ENCODE results near the gene DLK2. TPM values are rescaled to one million over a fixed set of nuclear protein-coding genes. Genes with fewer than 3 reads are reported as not detected.

The DLK2 gene
- total and polyA plus RNA-seq, 2 donors, result 1.5 to 10.0 TPM

DNA sequence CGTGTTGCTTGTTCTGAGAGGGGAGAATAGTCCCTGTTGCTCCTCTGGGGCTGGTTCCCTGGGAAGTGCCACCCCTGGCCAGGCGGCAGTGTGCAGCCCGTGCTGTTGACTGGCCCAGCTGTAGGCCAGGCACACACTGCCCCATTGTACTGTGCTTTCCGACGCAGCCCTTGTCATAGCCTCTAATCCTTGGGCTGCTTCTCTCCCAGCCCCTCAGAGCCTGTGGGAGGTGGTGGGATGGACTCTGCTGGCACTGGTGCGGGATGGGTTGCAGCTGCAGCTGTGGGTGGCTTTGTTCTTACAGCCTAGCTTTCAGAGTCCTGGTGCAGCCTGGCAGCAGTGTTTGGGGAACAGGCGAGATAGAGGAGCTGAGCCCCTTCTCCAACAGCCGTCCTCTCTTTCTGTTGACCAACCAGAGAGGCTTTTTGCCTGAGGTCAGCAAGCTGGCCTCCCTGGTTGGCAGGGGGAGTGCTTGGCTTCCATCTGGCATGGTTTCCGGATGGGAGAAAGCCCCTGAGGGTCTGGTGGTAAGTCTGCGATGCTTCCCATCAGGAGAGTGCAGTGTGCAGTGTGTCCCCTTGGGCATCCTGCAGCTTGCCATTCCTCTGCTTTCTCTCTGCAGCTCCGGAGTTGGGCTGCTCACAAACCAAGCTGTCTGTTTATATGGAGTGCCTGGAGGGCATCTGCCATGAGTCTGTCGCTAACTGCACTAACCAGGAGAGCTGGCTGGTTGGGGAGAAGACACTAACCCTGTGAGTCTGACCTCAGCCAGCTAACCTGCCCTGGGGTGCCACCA is 34.1 kb upstream of the DLK2 start:
- DNase-seq (ENCODE audit: low read depth in 6 of 9, low spot score in 9 of 9), result no peak
- Histone ChIP-seq H3K4me3 (ENCODE audit: low read length in 2 of 2) (no peak overlapping the region), H3K27ac (ENCODE audit: low read depth in 1 of 2, low read length in 1 of 2) (no peak overlapping the region), H3K36me3 (ENCODE audit: control insufficient read depth in 2 of 2, insufficient read depth in 2 of 2, low read length in 1 of 2) (peaks cover 11 to 16% of the 10 kb centered on the region in 2 donors), H3K9me3 (ENCODE audit: control insufficient read depth in 2 of 2, insufficient read depth in 1 of 2, low read length in 1 of 2) (no peaks in the 10 kb centered on the region), H3K27me3 (ENCODE audit: control insufficient read depth in 2 of 2, insufficient read depth in 1 of 2, low read length in 1 of 2) (no peaks in the 10 kb centered on the region), H3K4me1 (ENCODE audit: control insufficient read depth in 2 of 2, insufficient read depth in 2 of 2, low read length in 2 of 2) (peaks cover 0 to 4% of the 10 kb centered on the region in 2 donors)
- WGBS, result 96% methylated on average over 12 of the region's 12 CpGs

DNA sequence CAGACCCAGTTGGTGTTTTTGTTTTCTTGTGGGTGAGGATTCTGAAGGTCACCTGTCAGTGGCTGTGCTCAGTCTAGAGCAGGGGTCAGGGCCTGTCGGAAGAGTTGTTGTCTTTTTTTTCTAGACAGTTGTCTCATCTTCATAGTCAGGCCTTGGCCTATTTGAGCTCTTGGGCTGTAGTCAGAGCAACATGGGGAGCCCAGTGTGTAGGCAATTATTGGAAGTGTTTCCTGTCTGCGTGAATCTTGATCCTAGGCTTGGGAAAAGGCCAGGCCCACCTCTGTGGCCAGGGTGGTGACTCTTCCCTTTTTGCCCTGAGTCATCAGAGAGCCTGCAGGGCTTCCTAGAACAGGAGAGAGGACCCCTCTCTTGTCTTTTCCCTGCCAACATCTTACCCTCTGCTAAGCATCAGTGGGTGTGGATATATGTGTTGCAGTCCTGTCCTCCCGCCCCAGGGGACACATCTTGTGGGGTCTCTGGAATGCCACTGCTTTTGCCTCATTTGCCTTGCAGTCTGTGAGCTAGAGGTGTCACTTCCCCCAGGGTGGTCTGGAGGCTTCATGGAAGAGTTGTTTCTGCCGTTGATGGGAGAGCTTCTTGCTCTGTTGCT is 33.4 kb upstream of the DLK2 start:
- WGBS, result 92% methylated on average over 4 of the region's 4 CpGs
- Histone ChIP-seq H3K4me1 (ENCODE audit: control insufficient read depth in 2 of 2, insufficient read depth in 2 of 2, low read length in 2 of 2) (peaks cover 0 to 4% of the 10 kb centered on the region in 2 donors), H3K27ac (ENCODE audit: low read depth in 1 of 2, low read length in 1 of 2) (no peak overlapping the region), H3K4me3 (ENCODE audit: low read length in 2 of 2) (no peak overlapping the region), H3K27me3 (ENCODE audit: control insufficient read depth in 2 of 2, insufficient read depth in 1 of 2, low read length in 1 of 2) (no peaks in the 10 kb centered on the region), H3K9me3 (ENCODE audit: control insufficient read depth in 2 of 2, insufficient read depth in 1 of 2, low read length in 1 of 2) (no peaks in the 10 kb centered on the region), H3K36me3 (ENCODE audit: control insufficient read depth in 2 of 2, insufficient read depth in 2 of 2, low read length in 1 of 2) (peaks cover 12 to 16% of the 10 kb centered on the region in 2 donors)
- DNase-seq (ENCODE audit: low read depth in 6 of 9, low spot score in 9 of 9), result no peak

DNA sequence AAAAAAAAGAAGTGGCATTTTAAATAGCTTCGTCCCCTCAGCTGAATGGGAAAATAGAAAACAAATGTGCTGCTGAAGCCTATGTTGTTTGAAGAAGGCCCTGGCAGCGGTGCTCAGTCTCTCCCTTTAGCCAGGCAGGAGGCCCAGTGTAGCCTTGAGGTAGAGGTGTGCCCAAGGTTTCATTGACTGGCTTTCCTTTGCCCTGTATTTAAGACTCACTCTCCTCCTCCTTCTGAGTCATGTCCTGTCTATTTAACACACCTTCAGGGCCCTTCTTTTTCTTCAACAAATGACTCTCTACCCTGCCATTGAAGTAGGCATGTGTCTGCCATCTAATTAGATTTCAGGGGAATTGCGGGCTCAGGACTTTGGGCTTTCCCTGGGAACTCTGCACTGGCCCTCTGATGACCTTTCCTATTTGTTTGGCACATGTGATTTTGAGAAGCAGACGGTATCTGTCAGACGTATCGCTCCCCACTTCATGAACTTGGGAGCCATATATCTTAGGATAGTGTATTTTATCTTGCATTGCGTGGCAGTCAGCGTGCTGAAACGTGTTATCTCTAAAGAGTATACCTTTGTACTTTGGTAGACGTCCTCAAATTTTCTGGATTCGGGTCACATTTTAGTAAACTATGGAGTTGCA is 26.4 kb upstream of the DLK2 start:
- DNase-seq (ENCODE audit: low read depth in 6 of 9, low spot score in 9 of 9), result no peak
- H3K27ac ChIP-seq (ENCODE audit: low read depth in 1 of 2, low read length in 1 of 2), result peak overlapping the region in 1 of 2 donors; percentile 11
- H3K36me3 ChIP-seq (ENCODE audit: control insufficient read depth in 2 of 2, insufficient read depth in 2 of 2, low read length in 1 of 2), result peaks cover 4 to 7% of the 10 kb centered on the region in 2 donors
- H3K4me1 ChIP-seq (ENCODE audit: control insufficient read depth in 2 of 2, insufficient read depth in 2 of 2, low read length in 2 of 2), result peaks cover 6 to 15% of the 10 kb centered on the region in 2 donors
- no peaks in the 10 kb centered on the region for H3K9me3 ChIP-seq (ENCODE audit: control insufficient read depth in 2 of 2, insufficient read depth in 1 of 2, low read length in 1 of 2)
- 98% methylated on average over 11 of the region's 11 CpGs for WGBS
- H3K4me3 ChIP-seq (ENCODE audit: low read length in 2 of 2), result no peak overlapping the region
- H3K27me3 ChIP-seq (ENCODE audit: control insufficient read depth in 2 of 2, insufficient read depth in 1 of 2, low read length in 1 of 2), result no peaks in the 10 kb centered on the region

DNA sequence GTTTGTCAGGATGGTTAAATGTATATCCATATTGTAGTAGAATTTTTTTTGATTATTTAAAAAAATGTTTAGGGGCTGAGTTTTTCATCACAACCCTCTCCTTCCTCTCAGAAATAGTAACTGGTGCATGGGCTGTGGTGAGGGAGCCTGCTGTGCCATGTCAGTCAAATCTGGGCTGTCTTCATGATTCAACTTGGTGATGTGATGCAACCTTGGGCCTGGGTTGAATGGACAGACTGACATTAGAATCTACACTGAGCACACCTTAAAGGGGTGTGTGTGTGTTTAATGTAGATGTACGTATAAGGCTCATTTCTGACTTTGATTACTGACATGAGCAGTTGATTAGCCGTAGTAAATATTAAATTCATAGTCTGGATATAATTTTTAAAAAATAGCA is 25.7 kb upstream of the DLK2 start:
- Histone ChIP-seq H3K9me3 (ENCODE audit: control insufficient read depth in 2 of 2, insufficient read depth in 1 of 2, low read length in 1 of 2) (no peaks in the 10 kb centered on the region), H3K27me3 (ENCODE audit: control insufficient read depth in 2 of 2, insufficient read depth in 1 of 2, low read length in 1 of 2) (no peaks in the 10 kb centered on the region), H3K4me1 (ENCODE audit: control insufficient read depth in 2 of 2, insufficient read depth in 2 of 2, low read length in 2 of 2) (peaks cover 6 to 16% of the 10 kb centered on the region in 2 donors), H3K4me3 (ENCODE audit: low read length in 2 of 2) (no peak overlapping the region), H3K27ac (ENCODE audit: low read depth in 1 of 2, low read length in 1 of 2) (no peak overlapping the region), H3K36me3 (ENCODE audit: control insufficient read depth in 2 of 2, insufficient read depth in 2 of 2, low read length in 1 of 2) (peaks cover 4 to 7% of the 10 kb centered on the region in 2 donors)
- no peak for DNase-seq (ENCODE audit: low read depth in 6 of 9, low spot score in 9 of 9)
- WGBS, result 98% methylated on average over 2 of the region's 2 CpGs

DNA sequence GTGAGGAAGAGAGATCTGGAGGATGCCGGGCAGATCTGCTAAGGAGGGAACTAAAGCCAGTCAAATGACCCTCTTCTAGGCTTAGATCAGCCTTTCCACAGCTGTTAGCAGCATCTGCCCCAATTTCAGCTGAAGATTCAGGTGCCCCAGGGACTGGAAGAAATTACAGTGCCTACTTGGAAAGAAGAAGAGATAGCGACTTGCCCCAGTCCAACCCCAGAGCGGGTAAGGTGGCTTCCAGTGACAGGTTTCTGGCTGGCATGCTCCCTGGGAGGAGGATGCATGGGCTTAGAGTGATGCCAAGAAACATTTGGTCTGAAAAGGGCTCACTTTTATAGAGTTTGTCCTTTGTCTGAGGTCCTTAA is 22.6 kb upstream of the DLK2 start:
- Histone ChIP-seq H3K27ac (ENCODE audit: low read depth in 1 of 2, low read length in 1 of 2) (peak overlapping the region; percentile 46 to 85), H3K27me3 (ENCODE audit: control insufficient read depth in 2 of 2, insufficient read depth in 1 of 2, low read length in 1 of 2) (no peaks in the 10 kb centered on the region), H3K4me1 (ENCODE audit: control insufficient read depth in 2 of 2, insufficient read depth in 2 of 2, low read length in 2 of 2) (peaks cover 6 to 16% of the 10 kb centered on the region in 2 donors), H3K36me3 (ENCODE audit: control insufficient read depth in 2 of 2, insufficient read depth in 2 of 2, low read length in 1 of 2) (peaks cover 0 to 5% of the 10 kb centered on the region in 2 donors), H3K9me3 (ENCODE audit: control insufficient read depth in 2 of 2, insufficient read depth in 1 of 2, low read length in 1 of 2) (no peaks in the 10 kb centered on the region), H3K4me3 (ENCODE audit: low read length in 2 of 2) (peak overlapping the region; percentile 75 to 85)
- WGBS, result 37% methylated on average over 3 of the region's 3 CpGs
- peak in 2 of 9 donors; percentile 19 to 39 for DNase-seq (ENCODE audit: low read depth in 6 of 9, low spot score in 9 of 9)

DNA sequence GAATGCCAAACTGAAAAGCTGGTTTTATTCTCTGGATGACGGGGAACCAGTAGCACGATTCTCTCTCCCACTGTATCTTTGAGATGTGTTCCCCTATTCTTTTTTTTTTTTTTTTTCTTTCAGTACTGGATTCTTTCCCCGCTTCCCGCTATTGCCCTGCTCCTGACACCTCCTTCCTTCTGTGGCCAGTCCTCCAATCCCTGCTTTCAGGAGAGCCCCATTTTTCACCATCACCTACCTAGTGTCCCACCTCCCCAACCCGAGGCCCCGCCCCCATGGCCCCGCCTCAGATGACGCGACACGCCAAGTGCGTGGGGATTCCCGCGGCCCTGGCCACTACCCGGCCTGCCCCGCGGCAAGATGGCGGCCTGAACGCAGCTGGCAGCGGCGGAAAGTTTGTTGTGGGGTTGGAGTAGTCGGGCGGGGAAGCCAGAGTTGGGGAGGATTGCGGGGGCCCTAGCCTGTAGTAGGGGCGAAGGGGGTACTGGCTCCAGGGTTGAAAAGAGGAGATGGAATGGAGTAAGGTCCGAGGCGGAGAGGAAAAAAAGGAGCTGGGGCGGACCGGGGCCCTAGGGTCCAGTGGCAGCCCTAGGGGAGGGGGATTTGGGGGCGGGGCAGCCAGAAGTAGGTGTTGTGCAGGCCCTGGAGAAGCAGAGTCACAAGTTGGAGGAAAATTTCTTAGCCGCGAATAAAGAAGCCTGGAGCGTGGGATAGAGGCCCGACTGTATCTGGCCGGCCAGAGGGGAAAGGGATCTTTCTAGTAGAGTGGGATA is 22.1 kb upstream of the DLK2 start, which contains the start of gene TJAP1:
Gene TJAP1 (plus strand): TSS at position 336 of the 773 bp plus-strand sequence. CDS start 21,432 bp downstream, outside the sequence.
- Histone ChIP-seq H3K9me3 (ENCODE audit: control insufficient read depth in 2 of 2, insufficient read depth in 1 of 2, low read length in 1 of 2) (no peaks in the 10 kb centered on the region), H3K27me3 (ENCODE audit: control insufficient read depth in 2 of 2, insufficient read depth in 1 of 2, low read length in 1 of 2) (peaks cover 0 to 1% of the 10 kb centered on the region in 2 donors), H3K27ac (ENCODE audit: low read depth in 1 of 2, low read length in 1 of 2) (peak within 1 kb of the TSS; percentile 85 to 87), H3K4me3 (ENCODE audit: low read length in 2 of 2) (peak within 1 kb of the TSS; percentile 75 to 85), H3K4me1 (ENCODE audit: control insufficient read depth in 2 of 2, insufficient read depth in 2 of 2, low read length in 2 of 2) (peaks cover 6 to 16% of the 10 kb centered on the region in 2 donors), H3K36me3 (ENCODE audit: control insufficient read depth in 2 of 2, insufficient read depth in 2 of 2, low read length in 1 of 2) (peaks cover 0 to 5% of the 10 kb centered on the region in 2 donors)
- 2% methylated on average over 34 of the region's 34 CpGs for WGBS
- DNase-seq (ENCODE audit: low read depth in 6 of 9, low spot score in 9 of 9), result peak; percentile 60 to 93 (median 83)

DNA sequence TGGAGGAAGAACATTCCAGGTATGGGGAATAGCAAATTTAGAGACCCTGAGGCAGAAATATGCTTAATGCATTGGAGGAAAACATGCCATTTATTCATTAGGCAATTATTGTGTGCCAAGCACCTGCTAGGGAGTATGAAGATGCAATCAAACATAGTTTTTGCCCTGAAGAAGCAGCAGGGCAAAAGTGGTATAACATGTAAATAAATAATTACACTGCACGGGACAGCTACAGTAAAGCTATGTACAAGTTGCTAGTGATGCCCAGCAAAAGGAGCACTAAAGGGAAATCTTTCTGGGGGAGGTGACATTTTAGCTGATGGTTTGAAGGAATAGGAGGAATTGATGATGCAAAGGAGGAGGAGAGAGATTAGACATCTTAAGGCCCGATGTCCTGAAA is 21.4 kb upstream of the DLK2 start:
- Histone ChIP-seq H3K27me3 (ENCODE audit: control insufficient read depth in 2 of 2, insufficient read depth in 1 of 2, low read length in 1 of 2) (peaks cover 0 to 2% of the 10 kb centered on the region in 2 donors), H3K4me3 (ENCODE audit: low read length in 2 of 2) (peak overlapping the region; percentile 75 to 85), H3K27ac (ENCODE audit: low read depth in 1 of 2, low read length in 1 of 2) (no peak overlapping the region), H3K4me1 (ENCODE audit: control insufficient read depth in 2 of 2, insufficient read depth in 2 of 2, low read length in 2 of 2) (peaks cover 6 to 16% of the 10 kb centered on the region in 2 donors), H3K9me3 (ENCODE audit: control insufficient read depth in 2 of 2, insufficient read depth in 1 of 2, low read length in 1 of 2) (no peaks in the 10 kb centered on the region), H3K36me3 (ENCODE audit: control insufficient read depth in 2 of 2, insufficient read depth in 2 of 2, low read length in 1 of 2) (no peaks in the 10 kb centered on the region)
- 48% methylated on average over 2 of the region's 2 CpGs for WGBS
- peak in 1 of 9 donors; percentile 8 for DNase-seq (ENCODE audit: low read depth in 6 of 9, low spot score in 9 of 9)

DNA sequence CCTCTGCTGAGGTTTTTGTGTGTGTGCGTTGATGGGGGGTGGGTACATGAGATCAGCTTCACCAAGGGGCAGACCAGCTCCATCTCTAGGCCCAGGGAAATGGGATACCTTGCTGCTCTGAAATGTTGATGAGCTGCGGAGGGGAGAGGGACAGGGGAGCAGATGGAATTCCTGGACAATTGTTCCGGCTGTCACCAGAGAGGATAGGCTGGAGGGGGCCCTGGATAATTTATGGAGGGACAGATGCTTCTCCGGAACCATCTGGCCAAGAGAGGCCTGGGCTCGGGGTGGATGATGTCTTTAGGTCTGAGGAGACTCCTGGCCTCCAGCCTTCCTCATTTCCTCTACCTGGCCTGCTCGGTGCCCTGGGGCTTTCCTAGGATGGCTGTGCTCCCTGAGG is 20.2 kb upstream of the DLK2 start:
- Histone ChIP-seq H3K36me3 (ENCODE audit: control insufficient read depth in 2 of 2, insufficient read depth in 2 of 2, low read length in 1 of 2) (no peaks in the 10 kb centered on the region), H3K4me1 (ENCODE audit: control insufficient read depth in 2 of 2, insufficient read depth in 2 of 2, low read length in 2 of 2) (peaks cover 6 to 16% of the 10 kb centered on the region in 2 donors), H3K27me3 (ENCODE audit: control insufficient read depth in 2 of 2, insufficient read depth in 1 of 2, low read length in 1 of 2) (peaks cover 0 to 6% of the 10 kb centered on the region in 2 donors), H3K27ac (ENCODE audit: low read depth in 1 of 2, low read length in 1 of 2) (no peak overlapping the region), H3K9me3 (ENCODE audit: control insufficient read depth in 2 of 2, insufficient read depth in 1 of 2, low read length in 1 of 2) (no peaks in the 10 kb centered on the region), H3K4me3 (ENCODE audit: low read length in 2 of 2) (no peak overlapping the region)
- 96% methylated on average over 6 of the region's 6 CpGs for WGBS
- DNase-seq (ENCODE audit: low read depth in 6 of 9, low spot score in 9 of 9), result no peak

Data from thymus (tissue), 11 donors.